DND-41 (cell line): ENCODE results near the gene BRMS1.

Source experiments
- EZH2 ChIP-seq: IDR thresholded peaks from 3 replicates; pipeline ENCODE4 v1.6.1; 2012; ENCODE audit warnings: borderline replicate concordance, low read depth, mild to moderate bottlenecking, moderate library complexity, low read length, inconsistent platforms; ENCODE audit not compliant: severe bottlenecking
- TF ChIP-seq, protein P1 (sequence below): IDR thresholded peaks from 2 replicates; pipeline ENCODE4 v1.5.1; 2012; ENCODE audit warnings: borderline replicate concordance, low read length, moderate library complexity, mild to moderate bottlenecking; ENCODE audit not compliant: poor library complexity, severe bottlenecking; ENCODE audit errors: extremely low read depth

DNA sequence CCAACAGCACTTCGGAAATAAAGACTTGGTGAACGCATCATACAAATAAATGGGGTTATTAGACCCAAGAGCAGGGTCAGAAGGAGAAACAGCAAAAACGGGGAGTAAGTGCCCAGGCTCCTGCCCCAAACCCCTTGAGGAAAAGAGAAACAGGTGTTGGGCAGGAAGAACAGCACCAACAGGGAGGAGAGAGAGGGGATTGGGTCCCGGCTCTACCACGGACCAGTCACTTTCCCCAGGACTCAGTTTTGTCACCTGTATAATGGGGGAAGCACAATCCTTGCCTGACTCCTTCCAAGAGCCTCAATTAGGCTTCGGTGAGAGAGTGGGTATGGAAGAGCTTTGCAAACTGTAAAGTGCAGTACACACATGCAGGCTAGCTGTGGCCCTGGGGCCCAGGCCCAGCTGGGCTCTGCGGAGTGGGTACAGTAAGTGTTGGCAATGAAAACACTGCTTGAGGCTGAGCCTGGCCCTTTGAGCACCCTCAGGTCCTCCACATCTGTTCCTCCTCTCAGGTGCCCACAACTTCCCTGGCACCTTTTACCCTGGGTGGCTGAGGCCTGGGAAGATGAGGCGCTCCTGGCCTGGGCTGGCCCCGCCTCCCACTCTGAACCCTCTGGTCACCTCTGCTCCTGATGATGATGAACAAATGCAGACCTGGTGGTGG lies 17.7 kb upstream of the BRMS1 start:
- TF ChIP-seq, protein P1, sequence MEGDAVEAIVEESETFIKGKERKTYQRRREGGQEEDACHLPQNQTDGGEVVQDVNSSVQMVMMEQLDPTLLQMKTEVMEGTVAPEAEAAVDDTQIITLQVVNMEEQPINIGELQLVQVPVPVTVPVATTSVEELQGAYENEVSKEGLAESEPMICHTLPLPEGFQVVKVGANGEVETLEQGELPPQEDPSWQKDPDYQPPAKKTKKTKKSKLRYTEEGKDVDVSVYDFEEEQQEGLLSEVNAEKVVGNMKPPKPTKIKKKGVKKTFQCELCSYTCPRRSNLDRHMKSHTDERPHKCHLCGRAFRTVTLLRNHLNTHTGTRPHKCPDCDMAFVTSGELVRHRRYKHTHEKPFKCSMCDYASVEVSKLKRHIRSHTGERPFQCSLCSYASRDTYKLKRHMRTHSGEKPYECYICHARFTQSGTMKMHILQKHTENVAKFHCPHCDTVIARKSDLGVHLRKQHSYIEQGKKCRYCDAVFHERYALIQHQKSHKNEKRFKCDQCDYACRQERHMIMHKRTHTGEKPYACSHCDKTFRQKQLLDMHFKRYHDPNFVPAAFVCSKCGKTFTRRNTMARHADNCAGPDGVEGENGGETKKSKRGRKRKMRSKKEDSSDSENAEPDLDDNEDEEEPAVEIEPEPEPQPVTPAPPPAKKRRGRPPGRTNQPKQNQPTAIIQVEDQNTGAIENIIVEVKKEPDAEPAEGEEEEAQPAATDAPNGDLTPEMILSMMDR = no peak
- no peak for TF ChIP-seq EZH2
